H1 (cell line): ENCODE results near the gene ADAMTS9. TPM values are rescaled to one million over a fixed set of nuclear protein-coding genes. Genes with fewer than 3 reads are reported as not detected.

ENCODE experiments used
- CTBP2 ChIP-seq: IDR thresholded peaks from 2 replicates; pipeline ENCODE4 v1.7.0; 2011; ENCODE audit warnings: borderline replicate concordance, mild to moderate bottlenecking, moderate library complexity, mixed read lengths, low read length; ENCODE audit not compliant: insufficient read depth, insufficient read length
- POLR2A ChIP-seq, 2 experiments: IDR thresholded peaks; 1 replicate in 1 of 2; 2 replicates in 1 of 2; pipeline ENCODE4 v1.6.1; 2011; ENCODE audit warnings: low read depth in 2 of 2, low read length in 2 of 2, mild to moderate bottlenecking in 2 of 2; ENCODE audit errors: control extremely low read depth in 1 of 2
- RFX5 ChIP-seq: IDR thresholded peaks from 2 replicates; pipeline ENCODE4 v1.6.1; 2011; ENCODE audit warnings: low read depth, low read length, improper control_type of control experiment, borderline replicate concordance
- YY1 ChIP-seq: IDR thresholded peaks from 2 replicates; pipeline ENCODE4 v1.6.1; 2011; ENCODE audit warnings: low read depth, mild to moderate bottlenecking, low read length
- polyA plus RNA-seq, 7 experiments: library from polyadenylated mRNA; depleted of rRNA in 3 of 7; stranded (reverse) in 5 of 7; unstranded in 2 of 7; fragments of >200 nt in 5 of 7; fragments of 200-250 nt in 2 of 7; gene quantifications; 1 replicate in 5 of 7; 2 replicates in 1 of 7; 4 replicates in 1 of 7; pipeline versions ENCODE4 v1.2.1 to v1.2.3, GENCODE V29; 2011 to 2013; ENCODE audit warnings: missing spikeins in 2 of 7, mixed read lengths in 2 of 7
- total RNA-seq: library from RNA; stranded (reverse); fragmentation: NEBNext Ultra II Directional; extraction: Animal tissue kit (Norgen Biotek cat#: 25700); gene quantifications from 2 replicates; pipeline ENCODE4 v1.2.1, GENCODE V29; 2021
- TF ChIP-seq, protein P1 (sequence below): IDR thresholded peaks from 2 replicates; pipeline ENCODE4 v1.6.1; 2011; ENCODE audit warnings: low read length, improper control_type of control experiment

ADAMTS9 gene
- total and polyA plus RNA-seq, 2 of the 8 experiments (the other 6 are each of a cell fraction or from before 2014, with no cell fraction given): 0.20 to 0.41 TPM

DNA sequence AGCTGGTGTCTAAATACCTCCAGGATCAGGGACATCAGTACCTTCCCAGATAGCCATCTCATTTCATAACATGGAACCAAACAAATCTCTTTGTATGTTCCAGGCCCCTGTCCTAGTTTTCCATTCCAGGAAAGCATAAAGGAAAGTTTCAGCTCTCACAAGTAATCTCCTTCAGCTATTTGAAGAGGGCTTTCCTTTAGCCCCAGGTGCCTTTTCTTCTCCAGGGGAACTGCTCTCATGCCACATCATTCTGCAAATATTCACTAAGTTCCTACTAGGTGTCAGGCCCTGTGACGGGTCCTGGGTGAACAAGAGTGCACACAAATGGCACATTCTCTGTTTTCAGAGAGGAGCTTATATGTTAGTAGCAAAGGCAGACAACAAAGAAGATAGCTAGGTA lies 136.1 kb downstream of the ADAMTS9 start (continued):
- no peak for TF ChIP-seq CTBP2
- no peak for TF ChIP-seq RFX5
- no peak for TF ChIP-seq YY1
- no peak for TF ChIP-seq POLR2A (IDR thresholded peaks at IDR 0.05; ENCODE audit: control extremely low read depth in 1 of 2, low read depth in 2 of 2, low read length in 2 of 2)
- TF ChIP-seq, protein P1, sequence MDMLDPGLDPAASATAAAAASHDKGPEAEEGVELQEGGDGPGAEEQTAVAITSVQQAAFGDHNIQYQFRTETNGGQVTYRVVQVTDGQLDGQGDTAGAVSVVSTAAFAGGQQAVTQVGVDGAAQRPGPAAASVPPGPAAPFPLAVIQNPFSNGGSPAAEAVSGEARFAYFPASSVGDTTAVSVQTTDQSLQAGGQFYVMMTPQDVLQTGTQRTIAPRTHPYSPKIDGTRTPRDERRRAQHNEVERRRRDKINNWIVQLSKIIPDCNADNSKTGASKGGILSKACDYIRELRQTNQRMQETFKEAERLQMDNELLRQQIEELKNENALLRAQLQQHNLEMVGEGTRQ: no peak
- TF ChIP-seq, all 59 proteins: peak for 0
